LNCAP (cell line): ENCODE measurements around the gene DHRS12.
A peak's percentile ranks its signal among the peaks of the same experiment; 100 is the strongest.

Experiments
- CTCF ChIP-seq: fragments of 450-650 bp; IDR thresholded peaks from 2 replicates; pipeline ENCODE4 v1.5.1; 2017; ENCODE audit warnings: mild to moderate bottlenecking

DHRS12 gene

DNA sequence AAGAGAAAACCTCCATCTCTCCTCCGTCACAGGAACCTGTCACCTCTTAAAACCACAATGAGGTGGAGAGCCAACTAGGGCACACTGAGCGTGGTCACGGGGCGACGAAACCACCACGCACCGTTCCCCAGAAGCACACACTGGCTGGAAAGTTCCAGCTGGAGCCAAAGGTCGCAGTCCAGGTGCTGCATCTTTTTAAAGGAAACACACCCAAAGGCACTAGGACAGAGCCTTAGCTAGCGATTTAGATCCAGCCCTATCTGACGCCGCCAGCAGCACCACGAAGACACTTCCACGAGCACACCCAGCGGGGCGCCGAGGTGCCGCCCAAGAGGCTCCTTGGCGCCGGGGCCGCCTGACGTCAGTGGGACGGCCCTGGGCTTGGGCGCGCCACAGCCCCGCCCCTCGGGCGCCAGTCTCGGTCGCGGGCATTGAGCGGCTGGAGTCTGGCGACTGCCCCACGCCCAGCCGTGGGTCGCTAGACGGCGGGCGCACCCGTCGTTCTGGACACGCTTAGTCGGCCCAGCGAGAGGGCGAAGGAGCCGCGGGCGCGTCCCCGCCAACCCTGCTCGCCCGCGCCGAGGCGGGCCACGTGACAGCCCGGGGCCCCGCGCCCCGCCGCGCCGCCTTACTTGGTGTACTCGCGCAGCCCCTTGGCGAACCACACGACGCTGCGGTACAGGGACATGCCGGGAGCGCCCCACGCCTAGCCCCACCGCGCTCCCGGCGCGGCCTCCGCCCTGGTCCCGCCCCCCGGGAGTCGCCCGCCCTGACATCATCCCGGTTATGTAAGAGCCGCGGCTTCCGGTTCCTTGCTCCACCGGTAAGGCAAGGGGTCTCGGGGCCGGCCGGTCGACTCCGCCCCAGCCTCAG, at the start of gene DHRS12:
Gene DHRS12 (minus strand): TSS at position 742 of the 873 bp plus-strand sequence. CDS start 4,504 bp downstream, outside the sequence.
- TF ChIP-seq CTCF: no peak

GRCh38 chr13:51849145-51850101, 45.5 kb upstream of the DHRS12 start:
- TF ChIP-seq CTCF: peak; percentile 58

GRCh38 chr13:51848674-51849073, 44.7 kb upstream of the DHRS12 start:
- TF ChIP-seq CTCF: no peak

GRCh38 chr13:51846756-51847155, 42.8 kb upstream of the DHRS12 start:
- TF ChIP-seq CTCF: no peak

GRCh38 chr13:51845574-51846318, 41.8 kb upstream of the DHRS12 start:
- no peak for TF ChIP-seq CTCF

DNA sequence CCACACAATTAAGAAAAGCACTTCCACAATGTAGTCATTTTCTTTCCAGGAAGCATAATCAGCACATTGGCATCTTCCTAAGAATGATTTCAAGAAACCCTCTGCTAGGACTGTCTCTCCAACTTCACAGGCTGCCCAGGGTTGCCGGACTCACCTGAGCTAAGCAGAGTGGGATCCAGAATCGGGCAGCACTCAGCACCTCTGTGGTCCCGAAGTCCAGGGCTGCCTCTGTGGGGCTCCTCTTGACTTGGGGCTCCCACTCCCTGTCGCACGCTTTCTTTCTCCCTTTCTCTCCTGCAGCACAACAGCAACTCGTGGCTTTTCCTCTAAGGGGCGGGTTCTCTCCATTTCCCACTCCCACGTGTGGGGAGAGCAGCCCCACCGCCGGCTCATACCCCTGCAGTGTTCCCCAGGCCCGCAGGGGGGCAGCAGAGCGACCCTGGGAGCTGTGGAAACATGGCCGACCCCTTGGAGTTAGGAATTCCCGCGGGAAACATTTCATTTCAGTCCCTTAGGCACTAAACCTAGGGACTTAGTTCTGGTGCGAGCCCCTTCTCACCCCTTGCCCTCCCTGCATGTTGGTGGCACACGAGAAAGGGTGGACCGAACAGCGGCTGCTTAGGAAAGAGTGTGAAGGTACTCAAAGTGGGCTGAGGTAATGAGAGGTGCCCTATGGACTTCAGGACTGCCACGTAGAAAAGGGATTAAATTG, 41.1 kb upstream of the DHRS12 start, which contains the start of gene TMEM272:
Gene TMEM272 (minus strand): TSS at position 316 of the 712 bp plus-strand sequence. CDS start 6,647 bp downstream, outside the sequence.
- peak; percentile 74 for TF ChIP-seq CTCF
